Measurements from ENCODE around the gene ST3GAL3.
"Not testable (repeated sequence)": the region's sequence is repeated elsewhere in the genome, so short reads cannot be mapped to it uniquely, and the experiment has no call there.

ST3GAL3 gene

GRCh38 chr1:43716559-43717281, 9.4 kb downstream of the ST3GAL3 start:
- H3K27ac ChIP-seq (replicated peaks) = no peak overlapping the region
- H3K27me3 ChIP-seq (ENCODE audit: insufficient read depth, poor library complexity, severe bottlenecking) = no peaks in the 10 kb centered on the region
- no peak overlapping the region for H3K4me3 ChIP-seq (replicated peaks; ENCODE audit: insufficient read depth, low read length)
- no peak for DNase-seq (ENCODE audit: low read depth in 1 of 2, low spot score in 1 of 2)
- TF ChIP-seq POLR2AphosphoS5 (IDR thresholded peaks at IDR 0.05; ENCODE audit: low read depth) = no peak
- no peak for TF ChIP-seq REST (IDR thresholded peaks at IDR 0.05; ENCODE audit: insufficient replicate concordance, low read depth)

GRCh38 chr1:43719063-43719462, 11.7 kb downstream of the ST3GAL3 start:
- no peak for TF ChIP-seq CTCF (IDR thresholded peaks at IDR 0.05; ENCODE audit: insufficient read depth, low read length)
- no peak for TF ChIP-seq SPI1 (IDR thresholded peaks at IDR 0.05; ENCODE audit: borderline replicate concordance, low read depth)
- no peak for TF ChIP-seq POLR2AphosphoS5 (IDR thresholded peaks at IDR 0.05; ENCODE audit: low read depth)
- no peak for TF ChIP-seq REST (IDR thresholded peaks at IDR 0.05; ENCODE audit: insufficient replicate concordance, low read depth)
- TF ChIP-seq GABPA (IDR thresholded peaks at IDR 0.05; ENCODE audit: low read depth) = no peak
- Histone ChIP-seq H3K4me3 (replicated peaks; ENCODE audit: insufficient read depth, low read length) (no peak overlapping the region), H3K27ac (replicated peaks) (no peak overlapping the region), H3K27me3 (ENCODE audit: insufficient read depth, poor library complexity, severe bottlenecking) (no peaks in the 10 kb centered on the region)
- no peak for DNase-seq (ENCODE audit: low read depth in 1 of 2, low spot score in 1 of 2)

GRCh38 chr1:43719670-43720419, 12.5 kb downstream of the ST3GAL3 start:
- peak in 1 of 2 experiments; percentile 11 for DNase-seq (ENCODE audit: low read depth in 1 of 2, low spot score in 1 of 2)
- H3K27ac ChIP-seq (replicated peaks); H3K27me3 ChIP-seq (ENCODE audit: insufficient read depth, poor library complexity, severe bottlenecking); H3K4me3 ChIP-seq (replicated peaks; ENCODE audit: insufficient read depth, low read length): not testable (repeated sequence)

GRCh38 chr1:43722810-43723209, 15.5 kb downstream of the ST3GAL3 start:
- no peak for DNase-seq (ENCODE audit: low read depth in 1 of 2, low spot score in 1 of 2)
- no peak overlapping the region for H3K4me3 ChIP-seq (replicated peaks; ENCODE audit: insufficient read depth, low read length)
- H3K27ac ChIP-seq (replicated peaks) = no peak overlapping the region
- no peak for TF ChIP-seq CTCF (IDR thresholded peaks at IDR 0.05; ENCODE audit: insufficient read depth, low read length)
- no peak for TF ChIP-seq POLR2AphosphoS5 (IDR thresholded peaks at IDR 0.05; ENCODE audit: low read depth)
- TF ChIP-seq REST (IDR thresholded peaks at IDR 0.05; ENCODE audit: insufficient replicate concordance, low read depth) = no peak
- TF ChIP-seq GABPA (IDR thresholded peaks at IDR 0.05; ENCODE audit: low read depth) = no peak
- no peak for TF ChIP-seq SPI1 (IDR thresholded peaks at IDR 0.05; ENCODE audit: borderline replicate concordance, low read depth)
- H3K27me3 ChIP-seq (ENCODE audit: insufficient read depth, poor library complexity, severe bottlenecking) = no peaks in the 10 kb centered on the region

Data from HL-60 (cell line).